HG02938 (cell line): ENCODE data around the gene COX8C.

Source experiments
- ATAC-seq: cut with Tn5 transposase; IDR thresholded peaks from one replicate; pipeline ENCODE4 v1.9.1; 2021; ENCODE audit warnings: mild to moderate bottlenecking, moderate library complexity; ENCODE audit not compliant: unreplicated experiment

Gene COX8C, protein sequence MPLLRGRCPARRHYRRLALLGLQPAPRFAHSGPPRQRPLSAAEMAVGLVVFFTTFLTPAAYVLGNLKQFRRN

DNA sequence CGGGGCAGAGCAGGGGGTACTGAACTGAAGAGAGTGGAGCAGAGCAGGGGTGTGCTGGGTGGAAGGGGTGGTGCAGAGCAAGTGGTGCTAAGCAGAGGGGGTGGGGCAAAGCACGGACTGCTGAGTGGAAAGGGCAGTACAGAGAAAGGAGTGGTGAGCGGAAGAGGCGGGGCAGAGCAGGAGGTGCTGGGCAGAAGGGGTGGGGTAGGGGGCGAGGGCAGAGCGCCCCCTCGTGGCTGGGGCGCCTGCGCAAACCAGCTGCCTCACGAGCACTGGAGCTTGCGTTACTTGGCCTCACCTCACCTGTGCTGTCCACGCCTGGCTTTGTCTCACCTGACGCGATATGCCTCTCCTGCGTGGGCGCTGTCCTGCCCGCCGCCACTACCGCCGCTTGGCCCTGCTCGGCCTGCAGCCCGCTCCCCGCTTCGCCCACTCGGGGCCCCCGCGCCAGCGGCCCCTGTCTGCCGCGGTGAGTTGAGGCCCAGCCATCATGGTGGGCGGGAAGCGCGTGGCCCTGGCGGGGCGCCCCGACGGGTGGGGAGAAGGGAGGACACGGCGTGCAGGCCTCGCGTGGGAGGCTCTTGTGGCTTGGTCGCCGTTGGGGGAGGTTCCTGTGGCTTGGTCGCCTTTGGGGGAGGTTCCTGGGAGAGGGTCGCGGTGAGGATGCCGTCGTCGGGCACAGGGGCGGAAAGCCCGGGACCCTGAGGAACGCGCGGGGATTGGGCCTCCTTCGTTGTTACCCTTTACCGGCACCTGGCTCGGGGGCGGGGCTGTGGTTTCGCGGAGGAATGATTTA lies at the start of gene COX8C:
Gene COX8C (plus strand): TSS at position 257 of the 796 bp plus-strand sequence. CDS start 87 bp downstream, at position 344.
- ATAC-seq = no peak

DNA sequence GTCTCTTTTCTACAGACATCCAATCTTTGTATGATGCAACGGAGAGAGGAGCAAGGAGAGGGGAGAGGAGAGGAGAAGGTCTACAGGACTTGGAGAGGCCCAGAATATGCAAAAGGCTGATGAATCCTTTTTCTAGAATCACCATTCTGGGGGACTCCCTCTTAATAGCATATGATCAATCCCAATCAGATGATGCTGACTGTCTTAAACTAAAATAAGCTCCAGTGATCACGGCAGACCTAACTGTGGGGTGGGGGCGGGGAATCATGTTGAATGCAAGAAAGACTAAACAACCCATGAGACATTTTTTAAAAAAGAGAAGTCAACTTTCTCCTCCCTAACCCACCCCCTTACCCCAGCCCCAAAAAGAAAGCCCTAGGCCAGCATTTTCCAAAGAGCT lies 47.6 kb upstream of the COX8C start:
- no peak for ATAC-seq

DNA sequence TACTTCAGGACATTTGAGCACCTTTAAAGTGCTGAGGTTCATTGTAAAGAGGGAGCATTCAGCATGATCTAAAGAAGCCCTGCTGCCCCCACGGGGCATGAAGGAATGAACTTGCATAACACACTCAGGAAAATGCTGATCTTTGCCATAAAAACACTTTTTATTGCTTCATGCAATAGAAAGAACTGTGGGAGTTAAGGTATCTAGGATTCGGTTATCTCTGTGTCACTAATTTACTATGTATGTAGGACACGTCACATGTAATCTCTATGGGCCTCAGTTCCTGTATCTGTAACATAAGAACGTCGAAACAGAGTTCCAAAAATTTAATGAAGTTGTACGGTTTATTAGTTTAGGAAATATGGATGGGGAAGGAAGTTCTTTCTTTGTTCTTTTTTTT lies 47.1 kb upstream of the COX8C start:
- no peak for ATAC-seq

DNA sequence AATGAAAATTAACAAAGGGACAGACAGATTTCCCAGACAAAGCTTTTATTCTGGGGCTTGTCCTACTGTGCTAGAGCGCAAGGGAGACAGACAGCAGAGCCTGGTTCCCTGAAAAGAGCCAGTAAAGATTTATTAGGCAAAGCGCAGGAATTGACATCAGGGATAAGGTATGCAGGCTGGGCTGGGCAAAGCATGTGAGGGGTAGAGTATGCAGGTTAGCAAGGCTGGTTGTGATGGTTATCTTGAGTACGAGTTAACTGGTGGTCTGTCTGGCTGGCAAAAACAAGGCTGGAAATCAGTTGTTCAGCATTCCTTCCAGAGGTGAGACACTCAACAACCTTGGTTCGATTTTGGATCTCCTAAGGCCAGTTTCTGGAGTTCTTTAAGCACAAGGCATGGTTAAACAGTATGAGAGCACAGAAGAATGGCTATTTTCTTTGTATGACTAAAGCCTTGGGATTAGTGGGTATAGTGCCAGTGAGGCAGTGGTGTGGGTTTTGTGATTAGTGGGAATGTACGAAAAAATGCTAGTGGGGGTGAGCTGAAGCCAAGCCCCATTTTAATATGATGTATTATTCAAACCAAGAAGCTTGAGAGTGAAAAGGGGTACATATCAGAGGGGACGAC lies 45.0 kb upstream of the COX8C start:
- no peak for ATAC-seq

DNA sequence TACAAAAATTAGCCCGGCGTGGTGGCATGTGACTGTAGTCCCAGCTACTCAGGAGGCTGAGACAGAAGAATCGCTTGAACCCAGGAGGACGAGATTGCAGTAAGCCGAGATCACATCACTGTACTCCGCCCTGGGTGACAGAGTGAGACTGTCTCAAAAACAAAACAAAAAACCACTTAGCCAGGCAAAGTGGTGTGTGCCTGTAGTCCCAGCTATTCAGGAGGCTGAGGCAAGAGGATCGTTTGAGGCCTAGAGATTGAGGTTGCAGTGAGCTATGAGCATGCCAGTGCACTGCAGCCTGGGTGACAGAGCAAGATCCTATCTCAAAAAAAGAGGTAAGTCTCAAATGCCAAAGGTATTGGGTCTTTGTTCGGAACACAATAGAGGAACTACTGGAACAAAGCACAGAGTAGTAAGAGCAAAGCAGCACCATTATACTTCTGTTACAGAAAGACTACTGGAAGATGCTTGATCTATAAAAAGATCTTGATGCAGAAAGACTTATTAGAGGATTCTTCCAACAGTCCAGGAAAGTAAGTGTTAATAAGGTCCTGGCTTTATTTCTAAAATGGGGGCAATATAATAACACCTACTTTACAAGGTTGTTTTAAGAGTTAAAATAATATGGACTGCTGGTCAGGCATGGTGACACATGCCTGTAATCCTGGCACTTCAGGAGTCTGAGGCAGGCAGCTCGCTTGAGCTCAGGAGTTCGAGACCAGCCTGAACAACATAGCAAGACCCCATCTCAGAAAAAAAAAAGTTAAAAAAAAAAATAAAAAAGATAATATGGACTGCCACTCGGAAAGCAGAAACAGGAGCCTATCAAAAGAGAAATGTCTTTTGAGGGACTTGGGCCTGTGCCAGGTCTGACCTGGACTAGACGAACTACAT lies 44.0 kb upstream of the COX8C start:
- ATAC-seq = no peak

DNA sequence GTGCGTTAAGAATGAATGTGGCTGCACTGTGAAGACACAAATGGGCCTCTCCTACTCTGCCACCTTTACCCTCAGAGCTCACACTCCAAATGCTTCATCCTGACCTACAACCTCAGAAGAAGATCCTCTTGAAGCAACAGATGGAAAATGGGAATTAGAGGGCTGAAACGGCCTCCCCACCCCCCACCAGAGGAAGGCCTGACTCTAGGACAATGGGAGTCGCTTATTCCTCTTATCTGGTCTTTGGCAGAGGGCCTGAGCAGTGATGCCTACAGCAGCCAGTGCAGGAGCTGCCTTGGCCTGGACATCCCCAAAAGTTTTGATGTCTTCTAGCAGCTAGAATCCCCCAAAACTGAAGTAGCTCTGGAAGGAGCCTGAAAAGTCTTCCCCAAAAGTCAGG lies 43.3 kb upstream of the COX8C start:
- no peak for ATAC-seq

DNA sequence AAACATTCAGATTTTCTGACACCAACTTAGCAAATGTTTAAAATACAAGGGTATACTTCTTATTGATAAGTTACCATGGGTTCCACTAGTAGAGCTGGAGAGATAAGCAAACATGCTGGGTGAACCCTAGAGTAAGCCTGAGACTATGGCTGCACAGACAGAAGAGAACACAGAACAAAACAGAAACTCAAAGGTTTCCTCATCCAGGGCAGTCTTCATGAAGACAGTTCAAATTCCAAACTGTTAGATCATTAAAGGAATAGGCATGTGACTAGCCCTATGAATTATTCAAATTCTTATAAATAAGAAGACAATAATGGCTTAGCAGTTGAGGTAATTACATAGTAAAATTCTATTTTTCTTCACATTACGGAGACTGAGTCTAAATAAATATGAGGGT lies 42.2 kb upstream of the COX8C start:
- ATAC-seq = no peak

DNA sequence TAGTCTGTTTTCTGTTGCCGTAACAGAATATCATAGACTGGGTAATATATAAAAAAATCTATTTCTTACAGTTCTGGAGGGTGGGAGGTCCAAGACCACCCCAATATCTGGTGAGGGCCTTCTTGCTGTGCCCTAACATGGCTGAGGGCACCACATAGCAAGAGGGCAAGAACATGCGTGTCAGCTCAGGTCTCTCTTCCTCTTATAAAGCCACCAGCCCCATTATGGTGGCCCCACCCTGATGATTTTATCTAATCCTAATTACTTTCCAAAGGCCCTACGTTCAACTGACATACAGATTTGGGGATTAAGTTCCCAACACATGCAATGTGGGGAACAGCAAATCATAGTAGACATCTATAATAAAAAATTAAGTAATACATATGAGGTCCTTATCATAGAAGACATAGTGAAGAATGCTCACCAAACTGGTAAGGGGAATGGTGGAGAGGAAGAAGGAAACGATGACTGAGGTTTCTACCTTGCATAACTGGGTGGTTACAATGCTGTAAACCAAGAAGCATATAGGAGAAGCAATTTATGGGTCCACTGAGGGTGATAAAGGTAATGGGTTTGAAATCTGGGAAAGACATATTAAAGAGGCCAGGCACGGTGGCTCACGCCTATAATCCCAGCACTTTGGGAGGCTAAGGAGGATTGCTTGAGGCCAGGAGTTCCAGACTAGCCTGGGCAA lies 41.1 kb upstream of the COX8C start:
- no peak for ATAC-seq

DNA sequence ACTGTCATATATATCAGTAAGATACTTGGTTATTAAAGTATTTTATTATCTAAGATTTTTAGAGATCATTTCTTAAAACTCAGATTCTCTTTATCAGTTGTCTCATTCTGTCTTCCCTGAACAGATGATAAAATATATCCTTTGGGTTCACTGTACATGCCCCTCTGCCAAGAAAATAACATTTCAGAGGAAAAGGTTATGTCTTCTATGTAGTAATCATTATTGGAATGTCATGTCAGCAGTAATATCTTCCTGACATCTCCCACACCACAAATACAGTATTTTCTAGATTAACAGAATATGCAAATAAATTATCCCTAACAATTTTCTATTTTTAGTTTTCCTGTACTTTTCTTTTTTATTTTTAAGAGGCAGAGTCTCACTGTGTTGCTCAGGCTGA lies 40.2 kb upstream of the COX8C start:
- ATAC-seq = no peak

DNA sequence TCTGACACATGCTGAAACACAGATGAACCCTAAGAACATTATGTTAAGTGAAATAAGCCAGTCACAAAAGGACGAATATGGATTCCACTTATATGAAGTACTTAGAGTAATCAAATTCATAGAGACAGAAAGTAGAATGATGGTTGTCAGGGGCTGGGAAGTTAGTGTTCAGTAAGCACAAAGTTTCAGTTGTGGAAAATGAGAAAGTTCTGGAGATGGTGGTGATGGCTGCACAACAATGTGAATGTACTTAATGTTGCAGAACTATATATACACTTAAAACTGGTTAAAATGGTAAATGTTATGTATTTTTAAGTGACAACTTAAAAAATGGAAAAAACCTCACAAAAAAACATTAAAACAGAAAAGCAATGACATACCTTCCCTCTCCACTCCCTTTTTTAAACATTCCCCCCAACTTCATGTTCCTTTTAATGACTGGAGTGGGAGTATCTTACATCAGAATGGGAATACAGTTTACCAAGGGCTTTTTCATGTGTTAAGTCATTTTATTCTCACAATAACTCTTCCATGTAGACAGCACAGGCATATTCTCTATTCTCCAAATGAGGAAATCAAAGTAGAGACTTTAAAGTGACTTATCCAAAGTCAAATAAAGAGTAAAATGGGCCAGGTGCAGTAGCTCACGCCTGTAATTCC lies 38.2 kb upstream of the COX8C start:
- no peak for ATAC-seq

DNA sequence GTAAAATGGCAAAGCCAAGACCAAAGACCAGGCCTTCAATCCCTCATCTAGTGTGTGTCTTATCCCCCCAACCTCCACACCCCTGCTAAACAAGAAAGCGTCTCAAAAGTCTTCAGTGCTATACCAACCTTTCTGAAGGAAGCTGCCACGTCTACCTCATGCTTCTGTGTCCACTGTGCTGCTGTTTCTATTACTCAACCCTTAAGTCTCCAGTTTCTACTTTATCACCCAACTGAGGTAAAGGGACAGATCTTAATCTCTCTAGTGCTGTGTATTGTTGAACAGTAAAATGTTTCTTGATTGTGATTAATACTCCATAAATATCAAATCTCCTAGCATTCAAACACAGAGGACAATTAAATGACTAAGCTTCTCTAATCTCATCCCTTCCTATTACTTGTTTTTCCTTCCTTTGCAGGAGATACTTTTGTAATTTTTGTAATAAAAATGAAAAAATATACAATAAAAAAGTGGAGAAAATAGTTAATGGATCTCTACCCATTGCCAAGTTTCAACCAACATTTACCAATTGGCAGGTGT lies 37.5 kb upstream of the COX8C start:
- ATAC-seq = no peak

DNA sequence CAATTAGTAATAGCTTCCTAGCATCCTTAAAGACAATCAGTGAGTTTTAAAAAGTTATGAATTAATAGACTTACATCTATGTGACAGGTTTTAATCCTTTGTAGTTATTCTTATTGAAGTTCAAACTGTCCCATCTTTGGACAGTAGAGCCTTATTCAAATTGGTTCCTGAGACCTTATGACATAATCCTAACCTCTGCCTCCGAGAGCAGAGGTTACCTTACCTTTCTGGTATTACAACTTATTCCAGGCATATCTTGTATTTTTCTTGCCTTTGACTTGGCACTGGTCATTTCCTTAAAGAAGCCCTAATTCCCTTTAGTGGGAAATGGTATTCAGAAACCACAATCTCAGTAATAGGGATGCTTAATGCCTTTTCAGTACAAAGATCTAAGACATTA lies 35.9 kb upstream of the COX8C start:
- no peak for ATAC-seq

DNA sequence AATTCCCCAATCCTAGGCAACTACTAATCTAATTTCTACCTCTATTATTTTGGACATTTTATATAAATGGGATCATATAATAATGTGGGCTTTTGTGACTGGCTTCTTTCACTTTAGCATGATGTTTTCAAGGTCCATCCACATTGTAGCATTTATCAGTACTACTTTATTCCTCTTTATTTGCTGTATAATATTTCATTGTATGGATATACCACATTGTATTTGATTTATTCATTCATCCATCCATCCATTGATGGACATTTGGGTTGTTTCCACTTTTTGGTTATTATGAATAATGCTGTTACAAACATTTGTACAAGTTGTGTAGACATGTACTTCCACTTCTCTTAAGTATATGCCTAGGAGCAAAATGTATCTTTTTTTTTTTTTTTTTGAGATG lies 31.4 kb upstream of the COX8C start:
- ATAC-seq = no peak

DNA sequence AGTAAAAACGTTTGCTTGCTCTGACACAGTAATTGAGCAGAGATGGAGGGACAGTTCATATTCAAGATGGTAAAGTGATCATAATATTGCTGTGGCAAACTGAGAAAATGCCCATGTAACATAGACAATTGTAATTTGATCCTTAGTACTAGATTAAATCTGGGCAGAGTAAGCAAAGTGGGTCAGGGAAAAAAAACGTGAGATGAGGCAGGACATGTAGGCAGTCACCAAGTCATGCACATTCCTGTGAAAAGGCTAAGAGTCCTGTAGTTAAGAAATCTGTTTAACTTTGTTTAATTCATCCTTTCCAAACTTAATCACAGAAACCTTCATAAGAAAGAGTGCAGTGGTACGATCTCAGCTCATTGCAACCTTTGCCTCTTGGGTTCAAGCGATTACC lies 30.3 kb upstream of the COX8C start:
- no peak for ATAC-seq

DNA sequence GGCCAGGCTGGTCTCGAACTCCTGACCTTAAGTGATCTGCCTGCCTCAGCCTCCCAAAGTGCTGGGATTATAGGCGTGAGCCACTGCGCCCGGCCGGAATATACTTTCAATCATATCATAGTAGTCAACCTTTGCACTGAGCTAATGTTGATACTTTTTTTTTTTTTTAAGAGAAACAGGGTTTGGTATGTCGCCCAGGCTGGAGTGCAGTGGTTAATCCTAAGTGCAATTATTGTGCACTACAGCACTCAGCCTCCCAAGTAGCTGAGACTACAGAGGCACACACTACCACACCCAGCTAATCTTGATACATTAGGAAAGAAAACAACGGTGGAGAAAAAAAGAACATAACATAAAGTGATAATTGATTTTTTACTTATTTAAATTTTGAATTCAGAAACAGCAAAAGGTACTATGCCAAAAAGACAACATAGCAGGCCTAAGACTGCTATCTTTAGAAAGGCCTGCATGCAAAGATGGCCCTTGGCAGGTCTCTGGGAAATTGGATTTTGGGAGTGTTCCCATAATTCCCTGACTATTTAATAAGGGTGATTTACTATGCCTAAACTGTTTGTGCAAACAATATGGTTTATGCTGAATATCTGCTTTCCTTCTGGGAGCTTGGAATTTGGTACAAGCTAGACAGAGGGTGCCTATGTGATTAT lies 29.6 kb upstream of the COX8C start:
- ATAC-seq = no peak

DNA sequence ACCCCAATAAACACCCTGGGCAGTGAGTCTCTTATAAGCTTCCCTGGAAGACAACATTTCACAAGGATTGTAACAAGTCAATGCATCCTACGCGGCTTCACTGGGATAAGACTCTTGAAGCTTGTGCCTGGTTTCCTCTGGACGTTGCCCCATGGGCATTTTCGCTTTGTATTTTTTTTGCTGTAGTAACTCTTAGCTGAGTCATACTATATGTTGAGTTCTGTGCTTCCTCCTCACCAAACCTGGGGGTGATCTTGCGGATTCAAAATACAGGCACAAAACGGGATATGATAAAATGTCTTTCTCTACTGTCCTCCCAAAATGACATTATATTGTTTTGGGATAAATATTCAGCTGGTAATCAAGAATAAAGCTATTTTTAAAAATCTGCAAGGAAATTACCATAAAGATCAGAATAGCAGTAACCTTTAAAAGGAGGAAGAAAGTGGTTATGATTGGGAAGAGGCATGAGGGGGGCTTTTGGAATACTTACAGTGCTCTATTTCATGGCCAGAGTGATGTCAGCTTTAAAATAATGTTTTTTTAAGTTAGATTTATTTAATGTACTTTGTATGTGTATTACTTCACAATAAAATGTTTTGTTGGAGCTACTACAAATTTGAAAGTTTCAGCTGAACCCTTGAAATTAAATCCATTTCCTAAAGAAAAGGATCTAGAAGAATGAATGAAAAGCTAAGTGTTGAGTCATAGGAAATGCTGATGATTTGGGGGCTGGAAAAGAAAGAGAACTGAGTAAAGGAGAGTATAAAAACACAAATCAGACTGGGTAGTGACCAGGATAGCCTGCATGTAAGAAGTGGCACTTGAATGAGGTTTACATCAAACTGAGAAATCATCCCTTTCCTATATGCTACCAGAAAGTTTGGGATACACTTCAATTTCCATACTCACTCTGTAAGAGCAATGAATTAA lies 28.8 kb upstream of the COX8C start:
- no peak for ATAC-seq

DNA sequence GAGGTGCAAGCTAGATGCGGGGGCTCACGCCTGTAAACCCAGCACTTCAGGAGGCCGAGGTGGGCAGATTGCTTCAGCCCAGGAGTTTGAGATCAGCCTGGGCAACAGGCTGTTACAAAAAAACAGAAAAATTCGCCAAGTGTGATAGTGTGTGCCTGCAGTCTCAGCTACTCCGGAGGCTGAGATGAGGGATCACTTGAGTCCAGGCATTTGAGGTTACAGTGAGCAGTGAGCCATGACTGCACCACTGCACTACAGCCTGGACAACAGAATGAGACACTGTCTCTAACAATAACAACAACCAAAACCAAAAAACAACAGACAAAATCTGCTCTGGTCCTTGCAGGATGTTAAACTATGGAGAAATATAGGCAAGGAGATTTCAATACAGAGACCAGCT lies 28.1 kb upstream of the COX8C start:
- ATAC-seq = no peak

DNA sequence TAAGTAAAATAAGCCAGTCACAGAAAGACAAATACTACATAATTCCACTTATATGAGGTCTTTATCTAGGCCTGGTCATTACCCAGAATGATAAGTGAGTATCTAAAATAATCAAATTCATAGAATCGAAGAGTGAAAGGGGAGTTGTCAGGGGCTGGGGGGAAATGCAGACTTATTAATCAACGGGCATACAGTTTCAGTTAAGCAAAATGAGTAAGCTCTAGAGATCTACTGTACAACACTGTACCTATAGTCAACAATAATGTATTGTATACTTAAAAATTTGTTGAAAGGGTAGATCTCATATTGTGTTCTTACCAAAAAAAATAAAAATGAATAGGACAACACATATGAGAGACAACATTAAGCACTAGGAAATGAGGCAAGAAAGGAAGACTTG lies 27.5 kb upstream of the COX8C start:
- ATAC-seq = peak; percentile 28

DNA sequence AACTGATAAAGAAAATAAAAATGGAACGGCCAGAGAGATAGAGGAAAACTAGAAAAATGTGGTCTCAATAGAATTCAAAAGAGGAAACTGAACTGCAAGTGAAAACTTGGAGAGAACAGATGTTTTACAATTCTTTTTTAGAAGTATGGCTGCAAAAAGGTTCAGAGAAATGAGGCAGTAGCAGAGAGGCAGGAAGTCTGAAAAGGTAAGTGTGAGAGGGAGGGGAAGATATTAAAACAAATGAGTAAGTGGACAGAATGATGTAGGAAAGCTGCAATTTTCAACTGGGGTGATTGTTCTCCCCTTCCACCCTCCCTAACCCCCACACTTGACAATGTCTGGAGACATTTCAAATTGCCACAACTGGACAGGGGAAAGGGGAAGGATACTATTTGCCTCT lies 27.0 kb upstream of the COX8C start:
- peak; percentile 55 for ATAC-seq
